Mesenteric fat pad (tissue), 1 donor: ENCODE measurements around the gene ZNF337. TPM values are rescaled to one million over a fixed set of nuclear protein-coding genes. Genes with fewer than 3 reads are reported as not detected.
"Not testable (repeated sequence)": the region's sequence is repeated elsewhere in the genome, so short reads cannot be mapped to it uniquely, and the experiment has no call there.

ENCODE experiments used
- DNase-seq: peaks from one replicate; pipeline ENCODE4 v3.0.0-alpha.2; 2020; ENCODE audit warnings: low spot score
- total RNA-seq: library from RNA; stranded (reverse); fragmentation: NEBNext Ultra II Directional; extraction: Animal tissue kit (Norgen Biotek cat#: 25700); gene quantifications from one replicate; pipeline ENCODE4 v1.2.1, GENCODE V29; 2021
- donor health status: DM: yes; HTN: yes; CAD: no.

ZNF337 gene
- total RNA-seq, 1 donor from 2014 or later = 11.3 TPM

DNA sequence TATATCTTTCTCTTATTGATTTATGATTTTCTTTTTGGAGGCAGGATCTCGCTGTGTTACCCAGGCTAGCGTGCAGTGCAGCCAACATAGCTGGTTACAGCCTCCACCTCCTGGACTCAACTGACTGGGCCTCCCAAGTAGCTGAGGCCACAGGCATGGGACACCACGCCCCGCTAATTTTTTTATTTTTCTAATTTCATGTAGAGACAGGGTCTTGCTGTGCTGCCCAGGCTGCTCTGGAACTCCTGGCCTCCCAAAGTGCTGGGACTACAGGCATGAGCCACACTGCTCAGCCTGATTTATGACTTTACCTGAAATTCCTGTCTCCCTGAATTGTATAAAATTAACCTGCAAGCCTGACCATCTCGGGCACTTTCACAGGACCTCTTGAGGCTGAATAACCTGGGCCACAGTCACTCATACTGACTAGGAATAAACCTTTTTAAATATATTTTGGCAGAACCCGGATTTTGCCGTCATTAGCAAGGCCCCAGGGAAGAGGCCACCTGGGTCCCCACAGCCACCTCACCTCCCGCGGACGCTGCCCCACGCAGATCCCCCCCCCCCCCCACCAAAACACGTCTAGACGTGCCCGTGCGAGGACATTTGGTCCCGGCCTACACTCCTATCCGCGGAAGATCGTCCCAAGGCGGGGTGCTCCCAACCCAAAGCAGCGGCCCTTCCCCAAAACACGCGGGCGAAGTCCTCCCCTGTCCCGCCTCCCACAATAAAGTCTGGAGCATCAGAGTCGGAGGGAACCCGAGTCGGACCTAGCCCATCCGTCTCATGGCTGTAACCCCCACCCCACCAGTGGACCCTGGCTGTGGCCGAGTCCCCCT, 902 bp downstream of the ZNF337 start:
- no peak for DNase-seq

DNA sequence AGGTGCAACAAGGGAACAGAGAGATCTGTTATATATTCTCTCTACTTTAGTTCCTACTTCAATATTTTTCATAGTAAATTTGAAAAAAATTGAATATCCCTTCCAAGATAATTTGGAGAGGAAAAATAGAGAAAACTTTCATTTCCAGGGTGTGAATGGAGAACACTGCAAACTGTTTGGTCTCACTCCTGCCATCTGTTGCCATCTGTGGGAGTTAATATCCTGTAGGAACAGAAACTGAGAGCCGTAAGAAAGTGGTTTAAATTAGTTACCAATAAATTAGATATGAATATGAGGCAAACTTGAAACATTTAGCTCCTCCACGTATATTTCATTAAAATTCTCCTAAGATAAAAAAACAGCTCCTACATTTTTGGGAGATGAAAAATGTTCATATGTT, 4.2 kb downstream of the ZNF337 start:
- DNase-seq = no peak

DNA sequence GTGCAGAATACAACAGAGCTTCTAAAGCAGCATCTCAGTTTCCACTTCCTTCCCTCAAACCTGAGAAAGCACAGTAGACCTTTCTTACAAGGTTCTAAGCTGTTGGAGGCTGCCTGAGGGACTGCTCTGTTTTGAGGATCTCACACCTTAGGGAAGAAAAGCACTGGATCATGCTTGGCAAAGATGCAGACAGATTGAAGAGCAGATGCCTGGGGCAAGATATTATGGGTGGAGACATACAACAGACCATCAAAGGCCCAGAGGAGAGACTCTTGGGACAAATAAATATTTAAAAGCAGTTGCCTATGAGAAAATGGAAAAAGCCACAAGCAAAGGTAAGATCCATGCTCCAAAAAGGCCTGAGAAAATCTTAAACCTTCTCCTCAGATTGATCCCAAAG, 6.2 kb downstream of the ZNF337 start:
- no peak for DNase-seq

DNA sequence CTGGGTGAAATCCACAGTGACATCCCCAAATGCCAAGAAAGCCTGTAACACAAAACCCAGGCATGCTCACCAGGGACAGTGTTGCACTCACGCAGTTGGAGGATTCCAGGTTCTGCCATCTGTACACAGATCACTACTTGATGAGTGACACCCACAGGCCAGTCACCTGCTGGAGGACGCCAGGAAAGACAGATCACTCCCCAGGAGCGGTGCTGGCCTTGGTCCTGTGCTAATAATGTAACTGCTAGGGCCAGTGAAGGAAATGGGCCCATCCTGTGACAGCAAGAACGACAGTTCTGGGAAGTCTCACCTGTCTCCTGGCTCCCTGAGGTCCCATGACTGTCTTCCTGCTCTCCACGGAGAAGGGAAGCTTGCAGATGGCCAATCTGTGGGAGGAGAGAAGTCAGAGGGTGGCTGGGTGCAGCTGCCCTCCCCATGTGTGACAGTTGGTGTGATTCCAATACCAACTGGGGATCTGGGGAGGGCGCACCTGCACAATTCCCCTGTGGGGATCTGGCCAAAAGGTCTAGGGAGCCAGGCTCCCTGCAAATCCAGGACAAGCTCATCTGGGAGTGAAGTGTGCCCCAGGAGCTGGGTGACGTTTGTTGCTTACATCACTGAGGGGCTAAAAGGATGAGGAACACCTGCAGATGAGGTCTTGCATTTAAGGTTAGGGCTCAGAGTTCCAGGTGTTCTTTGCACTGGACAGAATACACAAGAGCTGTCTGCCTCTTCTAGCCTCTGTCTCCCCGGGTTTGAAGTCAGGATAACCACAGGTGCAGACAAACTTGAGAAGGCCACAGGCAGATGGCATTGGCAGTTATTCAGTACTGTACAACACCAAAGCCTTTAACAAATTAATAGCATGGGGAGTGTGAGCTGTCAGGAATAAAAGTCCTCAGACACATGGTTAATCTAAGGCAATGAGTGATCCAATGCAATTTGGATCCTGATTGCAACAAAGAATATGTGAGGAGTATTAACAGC, 10.3 kb downstream of the ZNF337 start:
- DNase-seq = no peak

DNA sequence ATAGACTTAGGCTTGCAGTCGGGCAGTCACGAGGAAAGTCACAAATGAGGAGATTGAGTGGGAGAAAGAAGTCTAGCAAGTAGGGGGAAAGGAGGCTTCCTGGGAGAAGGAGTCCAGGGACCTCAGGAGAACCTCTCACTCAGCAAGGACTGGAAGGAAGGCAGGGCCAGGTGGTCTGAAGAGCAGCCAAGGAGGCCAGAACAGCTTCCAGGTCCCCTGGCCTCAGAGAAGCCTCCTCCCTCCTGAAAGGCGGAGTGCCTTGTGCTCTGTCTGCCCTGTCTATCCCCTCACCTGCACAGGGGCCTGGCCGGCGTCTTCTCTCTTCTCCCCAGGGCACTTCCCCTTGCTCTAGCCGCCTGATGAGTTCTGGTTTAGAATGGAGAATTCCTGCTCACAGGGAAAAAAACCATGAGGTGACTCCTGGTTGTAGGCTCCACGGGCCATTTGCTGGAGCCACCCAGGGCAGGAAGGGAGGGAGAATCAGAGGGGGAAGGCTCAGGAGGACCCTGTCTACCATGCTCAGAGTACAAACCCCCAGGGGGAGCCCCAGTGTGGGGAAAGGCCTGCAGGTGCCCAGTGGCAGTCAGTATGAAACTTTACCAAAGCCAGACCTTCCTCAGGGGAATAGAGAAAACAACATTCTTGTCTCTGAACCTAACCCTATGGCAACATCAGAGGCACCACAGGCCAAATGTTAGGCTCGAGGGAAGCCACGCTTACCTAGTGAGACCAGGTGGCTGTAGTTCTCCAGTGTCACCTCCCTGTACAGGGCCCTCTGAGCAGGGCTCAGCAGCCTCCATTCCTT, 11.2 kb downstream of the ZNF337 start:
- DNase-seq = no peak

DNA sequence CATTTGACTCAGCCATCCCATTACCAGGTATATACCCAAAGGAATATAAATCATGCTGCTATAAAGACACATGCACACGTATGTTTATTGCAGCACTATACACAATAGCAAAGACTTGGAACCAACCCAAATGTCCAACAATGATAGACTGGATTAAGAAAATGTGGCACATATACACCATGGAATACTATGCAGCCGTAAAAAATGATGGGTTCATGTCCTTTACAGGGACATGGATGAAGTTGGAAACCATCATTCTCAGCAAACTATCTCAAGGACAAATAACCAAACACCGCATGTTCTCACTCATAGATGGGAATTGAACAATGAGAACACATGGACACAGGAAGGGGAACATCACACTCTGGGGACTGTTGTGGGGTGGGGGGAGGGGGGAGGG, 12.8 kb downstream of the ZNF337 start:
- not testable (repeated sequence) for DNase-seq

DNA sequence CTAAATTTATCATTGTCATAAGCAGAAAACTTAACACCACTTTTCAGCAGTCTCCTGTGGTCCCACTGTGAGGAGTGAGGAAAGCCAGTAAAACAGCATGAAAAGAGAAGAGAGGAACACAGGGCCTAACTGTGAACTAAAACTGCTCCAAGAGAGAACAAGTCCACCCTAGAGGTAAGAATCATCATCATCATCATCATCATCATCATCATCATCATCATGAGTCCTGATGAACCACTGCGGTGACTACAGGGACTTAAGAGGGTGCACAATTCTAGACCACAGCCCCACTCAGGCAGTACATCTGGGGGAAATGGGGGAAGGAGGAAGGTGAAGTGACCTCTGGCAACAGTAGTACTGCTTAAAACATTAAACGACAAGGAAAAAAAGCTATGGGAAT, 13.6 kb downstream of the ZNF337 start:
- no peak for DNase-seq

DNA sequence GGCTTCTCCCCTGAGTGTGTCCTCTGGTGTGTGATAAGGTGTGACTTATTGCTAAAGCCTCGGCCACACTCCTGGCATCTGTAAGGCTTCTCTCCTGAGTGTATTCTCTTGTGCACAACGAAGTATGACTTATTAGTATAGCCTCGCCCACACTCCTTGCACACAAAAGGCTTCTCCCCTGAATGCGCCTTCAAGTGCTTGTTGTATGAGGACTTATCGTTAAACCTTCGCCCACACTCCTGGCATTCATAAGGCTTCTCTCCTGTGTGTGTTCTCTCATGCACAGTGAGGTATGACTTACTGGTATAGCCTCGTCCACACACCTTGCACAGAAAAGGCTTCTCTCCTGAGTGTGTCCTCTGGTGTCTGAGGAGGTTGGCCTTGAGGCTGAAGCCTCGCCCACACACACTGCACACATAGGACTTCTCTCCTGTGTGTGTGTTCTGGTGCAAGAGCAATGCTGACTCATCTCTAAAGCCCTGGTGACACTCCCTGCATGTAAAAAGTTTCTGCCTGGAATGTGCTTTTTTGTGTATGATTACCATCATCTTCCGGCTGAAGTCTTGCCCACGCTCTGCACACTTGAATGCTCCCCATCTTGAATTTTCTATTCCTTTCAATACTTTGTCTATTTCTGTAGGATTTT, 20.4 kb downstream of the ZNF337 start:
- no peak for DNase-seq

DNA sequence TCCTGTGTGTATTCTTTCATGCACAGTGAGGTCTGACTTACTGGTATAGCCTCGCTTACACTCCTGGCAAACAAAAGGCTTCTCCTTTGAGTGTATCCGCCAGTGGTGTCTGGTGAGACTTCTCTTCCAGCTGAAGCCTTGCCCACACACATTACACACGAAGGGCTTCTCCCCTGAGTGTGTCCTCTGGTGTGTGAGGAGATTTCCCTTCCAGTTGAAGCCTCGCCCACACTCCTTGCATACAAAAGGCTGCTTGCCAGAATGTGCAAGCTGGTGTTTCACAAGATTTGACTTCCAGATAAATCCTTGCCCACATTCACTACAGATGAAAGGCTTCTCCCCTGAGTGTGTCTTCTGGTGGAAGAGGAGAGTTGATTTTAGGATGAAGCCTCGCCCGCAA, 21.5 kb downstream of the ZNF337 start:
- DNase-seq = no peak

DNA sequence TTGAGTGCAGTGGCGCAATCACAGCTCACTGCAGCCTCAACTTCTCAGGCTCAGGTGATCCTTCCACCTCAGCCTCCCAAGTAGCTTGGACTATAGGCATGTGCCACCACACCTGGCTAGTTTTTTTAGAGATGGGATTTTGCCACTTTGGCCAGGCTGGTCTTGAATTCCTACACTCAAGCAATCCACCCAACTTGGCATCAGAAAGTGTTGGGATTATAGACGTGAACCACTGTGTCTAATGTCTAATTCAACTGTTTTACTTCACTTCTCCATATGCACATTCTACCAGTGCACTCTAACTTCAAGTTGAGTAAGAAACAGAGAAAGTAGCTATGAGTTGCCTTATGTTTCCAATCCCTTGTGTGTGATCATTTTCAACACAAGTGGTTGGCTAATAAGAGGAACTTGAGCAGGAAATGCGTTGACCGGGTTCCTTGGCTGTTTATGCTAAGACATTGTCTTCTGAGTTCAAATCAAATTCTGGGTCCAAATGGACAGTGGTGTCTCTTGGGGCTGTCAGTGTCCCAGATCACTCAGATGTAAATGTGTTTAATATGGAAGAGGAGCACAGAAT, 23.9 kb downstream of the ZNF337 start:
- DNase-seq = no peak

DNA sequence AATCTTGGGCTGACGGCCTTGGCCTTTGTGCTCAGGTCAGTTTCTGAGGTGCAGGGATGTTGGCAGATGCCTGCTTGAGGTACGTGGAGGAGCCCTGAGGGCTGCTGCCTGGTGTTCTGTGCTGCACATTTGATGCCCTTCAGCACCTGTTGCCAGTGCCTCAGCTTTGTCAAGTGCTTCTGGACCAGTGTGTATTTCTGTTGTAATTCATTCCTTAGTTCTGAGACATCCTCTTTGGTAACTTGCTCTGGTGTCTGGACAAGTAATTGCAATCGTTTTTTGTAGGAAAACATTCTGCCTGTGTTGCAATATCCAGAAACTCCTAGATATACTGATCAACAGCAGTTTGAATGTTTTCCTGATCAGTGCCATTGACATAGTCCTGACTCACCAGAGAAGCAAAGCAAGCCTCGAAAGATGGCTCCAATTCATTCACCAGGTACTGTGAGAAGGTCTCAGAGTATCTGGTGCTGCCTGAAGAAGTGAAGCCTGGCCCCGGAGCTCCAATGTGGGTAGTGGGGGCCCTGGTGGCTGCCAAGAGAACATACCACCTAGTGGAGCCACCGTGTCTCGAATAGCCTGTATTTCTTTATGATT, 26.7 kb downstream of the ZNF337 start:
- DNase-seq = no peak

DNA sequence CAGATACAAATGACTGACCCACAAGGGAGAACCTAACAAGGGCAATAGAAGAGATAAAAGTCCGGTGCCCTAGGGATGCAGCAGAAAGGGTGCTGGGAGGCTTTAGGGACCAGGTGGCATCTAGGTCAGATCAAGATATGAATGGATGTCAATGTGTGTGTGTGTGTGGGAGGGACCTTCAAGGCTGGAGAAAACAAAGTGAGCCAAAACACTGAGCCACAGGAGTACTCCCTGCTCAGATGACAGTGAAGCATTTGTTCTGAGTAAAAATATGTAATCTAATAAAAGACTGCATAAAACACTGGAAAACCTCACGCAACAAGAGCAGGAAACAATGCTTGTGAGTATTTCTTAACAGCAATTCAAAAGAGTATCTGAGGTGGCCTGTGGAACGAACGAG, 28.2 kb downstream of the ZNF337 start:
- DNase-seq = no peak

DNA sequence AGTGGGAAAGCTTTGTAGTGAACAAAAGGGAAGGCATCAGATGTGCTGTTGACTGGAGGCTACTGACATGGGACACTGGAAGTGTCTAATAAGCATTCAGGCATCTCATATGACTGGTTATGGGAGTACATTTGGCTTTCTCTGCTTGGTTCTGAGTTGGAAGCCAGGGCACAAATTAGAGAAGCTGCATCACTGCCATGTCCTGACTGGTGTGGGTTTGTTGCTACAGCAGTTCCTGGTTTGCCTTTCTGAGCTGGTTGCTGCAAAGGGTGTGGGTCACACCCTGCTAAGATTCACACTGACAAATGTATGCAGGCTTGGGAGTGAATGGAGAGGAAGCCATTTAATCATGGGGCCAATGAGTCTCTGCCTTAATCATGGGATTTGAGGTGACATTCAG, 36.7 kb downstream of the ZNF337 start:
- no peak for DNase-seq

DNA sequence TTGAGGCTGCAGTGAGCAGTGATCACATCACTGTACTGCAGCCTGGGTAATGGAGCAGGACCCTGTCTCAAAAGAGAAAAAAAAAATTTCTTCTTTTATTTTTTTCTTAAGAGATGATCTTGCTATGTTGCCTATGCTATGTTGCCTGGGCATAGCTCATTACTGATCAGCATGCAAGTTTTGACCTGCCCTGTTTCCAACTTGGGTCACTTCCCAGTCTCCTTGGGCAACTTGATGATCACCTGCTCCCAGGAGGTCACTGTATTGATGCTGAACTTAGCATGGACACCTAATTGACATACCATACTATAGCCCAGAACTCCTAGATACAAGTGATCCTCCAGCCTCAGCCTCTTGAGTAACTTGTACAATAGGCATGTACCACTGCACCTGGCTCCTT, 42.2 kb downstream of the ZNF337 start:
- no peak for DNase-seq

DNA sequence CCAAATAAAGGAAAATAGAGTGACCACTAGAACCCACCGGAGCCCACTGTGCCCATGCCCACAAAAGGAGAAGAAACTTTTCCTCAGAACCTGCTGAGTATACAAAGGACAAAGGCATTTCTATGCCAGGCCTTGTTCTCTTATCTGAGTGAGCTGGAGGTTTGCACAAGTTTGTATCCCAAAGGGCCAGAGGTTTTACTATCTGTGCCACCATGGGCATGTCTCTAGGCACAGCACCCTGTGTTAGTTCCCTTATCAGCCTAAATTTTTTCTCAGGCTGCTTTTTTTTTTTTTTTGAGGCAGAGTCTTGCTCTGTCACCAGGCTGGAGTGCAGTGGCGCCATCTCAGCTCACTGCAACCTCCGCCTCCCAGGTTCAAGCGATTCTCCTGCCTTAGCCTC, 43.8 kb downstream of the ZNF337 start:
- not testable (repeated sequence) for DNase-seq

DNA sequence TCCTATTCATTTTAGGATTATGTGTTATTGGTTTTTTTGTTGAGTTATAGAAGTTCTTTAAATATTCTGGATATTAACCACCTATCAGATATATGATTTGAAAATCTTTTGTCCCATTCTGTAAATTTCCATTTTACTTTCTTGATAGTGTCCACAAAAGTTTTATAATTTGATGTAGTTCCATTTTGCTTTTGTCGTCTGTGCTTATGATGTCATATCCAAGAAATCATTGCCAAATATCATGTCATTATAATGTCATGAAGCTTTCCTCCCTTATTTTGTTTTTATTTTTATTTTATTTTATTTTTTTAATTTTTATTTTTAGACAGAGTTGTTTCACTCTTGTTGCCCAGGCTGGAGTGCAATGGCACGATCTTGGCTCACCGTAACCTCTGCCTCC, 51.8 kb downstream of the ZNF337 start:
- no peak for DNase-seq

DNA sequence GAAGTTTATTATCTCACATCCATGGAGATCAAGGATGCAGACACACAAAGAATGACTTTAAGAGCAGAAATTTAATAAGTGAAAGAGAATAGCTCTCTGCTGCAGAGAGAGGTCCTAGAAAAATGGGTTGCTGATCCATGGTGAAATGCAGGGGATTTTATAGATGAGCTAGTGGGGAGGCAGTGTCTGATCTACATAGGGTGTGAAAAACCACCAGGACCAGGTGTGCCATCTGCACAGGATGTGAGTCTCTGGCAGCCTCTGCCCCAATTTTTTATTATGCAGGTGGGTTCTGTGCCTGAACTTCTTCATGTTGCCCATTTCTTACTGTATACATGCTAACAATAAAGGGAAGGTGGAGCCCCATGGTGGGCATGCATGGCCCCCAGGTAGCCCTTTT, 52.9 kb downstream of the ZNF337 start:
- DNase-seq = no peak

DNA sequence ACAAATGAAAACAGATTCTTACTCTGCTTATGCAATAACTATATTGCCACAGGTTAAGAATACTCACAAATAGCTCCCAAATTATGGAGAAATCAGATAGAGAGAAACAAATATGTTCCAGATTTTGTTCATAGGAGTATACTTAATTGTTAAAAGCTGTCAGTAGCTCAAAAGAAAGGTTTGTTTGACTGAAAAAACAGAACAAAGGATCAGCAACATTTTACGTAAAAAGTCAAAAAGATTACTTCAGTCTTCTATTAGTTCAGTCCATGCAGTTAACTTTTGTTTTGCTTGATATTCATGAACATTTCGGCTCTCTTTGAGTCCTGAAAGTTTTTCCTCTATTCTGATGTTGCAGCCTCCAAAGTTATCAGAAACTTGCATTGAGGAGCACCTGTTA, 59.4 kb downstream of the ZNF337 start:
- DNase-seq = no peak

DNA sequence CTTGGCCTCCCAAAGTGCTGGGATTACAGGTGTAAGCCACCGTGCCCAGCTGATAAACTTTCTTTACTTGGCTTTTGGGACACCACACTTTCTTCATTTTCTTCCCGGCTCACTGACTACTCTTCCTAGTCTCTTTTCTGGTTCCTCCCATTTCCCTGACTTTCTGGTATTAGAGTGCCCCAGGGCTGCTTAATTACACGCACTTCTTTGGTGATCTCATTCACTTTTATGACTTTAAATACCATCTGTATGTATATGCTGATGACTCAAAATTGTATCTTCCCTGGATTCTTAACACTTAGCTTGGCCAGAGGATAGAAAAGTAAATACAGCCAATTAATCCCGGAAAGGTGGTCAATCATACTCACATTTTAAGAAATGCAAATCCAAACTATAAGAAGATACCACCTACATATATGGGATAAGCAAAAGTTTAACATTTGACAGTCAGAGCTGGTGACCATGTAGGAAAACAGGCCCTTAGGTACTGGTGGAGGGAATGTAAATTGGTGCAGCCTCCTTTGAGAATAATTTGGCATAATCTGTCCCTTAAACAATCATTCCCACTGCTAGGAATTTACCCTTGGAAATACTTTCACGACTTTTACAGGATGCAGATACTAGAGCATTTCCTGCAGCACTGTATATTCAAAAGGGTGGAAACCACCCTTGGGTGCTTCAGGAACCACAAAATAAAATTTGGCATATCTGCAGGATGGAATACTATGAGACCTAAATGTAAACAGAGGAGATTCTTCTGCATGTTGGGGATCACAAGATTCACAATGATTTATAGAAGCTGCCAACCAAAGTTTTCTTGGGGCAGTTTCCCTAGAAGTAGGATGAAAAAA, 63.5 kb downstream of the ZNF337 start:
- DNase-seq = no peak
